ENCODE results near the gene BBC3. TPM values are rescaled to one million over a fixed set of nuclear protein-coding genes. Genes with fewer than 3 reads are reported as not detected.

The BBC3 gene
- total RNA-seq, 2 experiments from 2014 or later, result 39.8 to 42.1 TPM

GRCh38 chr19:47272448-47273312 lies 41.7 kb upstream of the BBC3 start:
- Histone ChIP-seq H3K36me3 (ENCODE audit: insufficient read depth, low read length) (peaks cover 28% of the 10 kb centered on the region), H3K27me3 (ENCODE audit: control insufficient read depth in 1 of 2, insufficient read depth in 2 of 2, low read length in 2 of 2) (no peaks in the 10 kb centered on the region), H3K27ac (ENCODE audit: low read depth in 1 of 2, low read length in 2 of 2) (peak overlapping the region; percentile 40 to 92), H3K4me3 (ENCODE audit: low read length) (peak overlapping the region; percentile 100), H3K9me3 (ENCODE audit: control insufficient read depth in 1 of 2, insufficient read depth in 1 of 2, low read length in 2 of 2) (no peaks in the 10 kb centered on the region), H3K4me1 (ENCODE audit: insufficient read depth, low read length) (peaks cover 24% of the 10 kb centered on the region)
- POLR2A ChIA-PET, result interaction anchor here (0.8 to 2.9 kb wide), 2 partner anchors 16 to 46 kb away, joined by 3 to 32 read pairs; partner anchors contain the start of gene CCDC9
- peaks cover 28% of the 10 kb centered on the region for H3K4me1 Mint-ChIP-seq (ENCODE audit: low read depth)
- CTCF ChIA-PET, result no interaction called here
- DNase-seq (peak in 3 of 14 experiments; percentile 40 to 73 (median 56)), ATAC-seq (ENCODE audit: poor library complexity) (no peak)
- no peak for TF ChIP-seq CTCF (IDR thresholded peaks at IDR 0.05)
- intact Hi-C loops (cut with DNase I, micrococcal nuclease), result loop anchor here in 1 of 2 experiments (1.0 to 10.0 kb wide), 4 partner anchors 15 to 668 kb away; partner anchors contain the start of genes BICRA and CALM3
- H3K4me3 Mint-ChIP-seq, result peak overlapping the region; percentile 93
- peaks cover 58% of the 10 kb centered on the region for H3K36me3 Mint-ChIP-seq (ENCODE audit: low read depth)
- no peaks in the 10 kb centered on the region for H3K9me3 Mint-ChIP-seq
- H3K27me3 Mint-ChIP-seq, result no peaks in the 10 kb centered on the region
- H3K27ac Mint-ChIP-seq, result peak overlapping the region; percentile 99

GRCh38 chr19:47271949-47272348 lies 41.0 kb upstream of the BBC3 start:
- Mint-ChIP-seq H3K4me1 (ENCODE audit: low read depth) (peaks cover 28% of the 10 kb centered on the region), H3K9me3 (no peaks in the 10 kb centered on the region), H3K27ac (peak overlapping the region; percentile 99), H3K27me3 (no peaks in the 10 kb centered on the region), H3K4me3 (peak overlapping the region; percentile 93), H3K36me3 (ENCODE audit: low read depth) (peaks cover 62% of the 10 kb centered on the region)
- POLR2A ChIA-PET, result interaction anchor here (0.8 kb wide), 1 partner anchor 15 kb away, joined by 3 read pairs; the partner anchor contains the start of gene CCDC9
- TF ChIP-seq CTCF (IDR thresholded peaks at IDR 0.05), result no peak
- DNase-seq (peak in 1 of 14 experiments; percentile 42), ATAC-seq (ENCODE audit: poor library complexity) (no peak)
- intact Hi-C loops (cut with DNase I, micrococcal nuclease), result loop anchor here in 1 of 2 experiments (5.0 to 10.0 kb wide), 3 partner anchors 333 to 667 kb away; partner anchors contain the start of genes BICRA and CALM3
- peaks cover 33% of the 10 kb centered on the region for H3K36me3 ChIP-seq (ENCODE audit: insufficient read depth, low read length)
- H3K4me3 ChIP-seq (ENCODE audit: low read length), result no peak overlapping the region
- no peaks in the 10 kb centered on the region for H3K27me3 ChIP-seq (ENCODE audit: control insufficient read depth in 1 of 2, insufficient read depth in 2 of 2, low read length in 2 of 2)
- H3K4me1 ChIP-seq (ENCODE audit: insufficient read depth, low read length), result peaks cover 24% of the 10 kb centered on the region
- CTCF ChIA-PET, result interaction anchor here (1.0 kb wide), 1 partner anchor 77 kb away, joined by 3 read pairs; the partner anchor contains the start of gene DHX34
- H3K27ac ChIP-seq (ENCODE audit: low read depth in 1 of 2, low read length in 2 of 2), result no peak overlapping the region
- H3K9me3 ChIP-seq (ENCODE audit: control insufficient read depth in 1 of 2, insufficient read depth in 1 of 2, low read length in 2 of 2), result no peaks in the 10 kb centered on the region

- TF ChIP-seq CTCF (IDR thresholded peaks at IDR 0.05), result no peak
- Mint-ChIP-seq H3K4me3 (peak overlapping the region; percentile 25), H3K4me1 (ENCODE audit: low read depth) (peaks cover 18% of the 10 kb centered on the region), H3K36me3 (ENCODE audit: low read depth) (peaks cover 68% of the 10 kb centered on the region), H3K27me3 (no peaks in the 10 kb centered on the region), H3K27ac (no peak overlapping the region), H3K9me3 (no peaks in the 10 kb centered on the region)
- ChIA-PET POLR2A (no interaction called here), CTCF (no interaction called here)
- no peaks in the 10 kb centered on the region for H3K9me3 ChIP-seq (ENCODE audit: control insufficient read depth in 1 of 2, insufficient read depth in 1 of 2, low read length in 2 of 2)
- no peaks in the 10 kb centered on the region for H3K27me3 ChIP-seq (ENCODE audit: control insufficient read depth in 1 of 2, insufficient read depth in 2 of 2, low read length in 2 of 2)
- intact Hi-C loops (cut with DNase I, micrococcal nuclease), result loop anchor here in 1 of 2 experiments (5.0 to 10.0 kb wide), 3 partner anchors 334 to 666 kb away; partner anchors contain the start of genes BICRA and CALM3
- H3K4me1 ChIP-seq (ENCODE audit: insufficient read depth, low read length), result peaks cover 17% of the 10 kb centered on the region
- no peak overlapping the region for H3K27ac ChIP-seq (ENCODE audit: low read depth in 1 of 2, low read length in 2 of 2)
- no peak overlapping the region for H3K4me3 ChIP-seq (ENCODE audit: low read length)
- DNase-seq (no peak), ATAC-seq (ENCODE audit: poor library complexity) (no peak)
- peaks cover 43% of the 10 kb centered on the region for H3K36me3 ChIP-seq (ENCODE audit: insufficient read depth, low read length)
These were observed 39.4 kb upstream of the BBC3 start for GRCh38 chr19:47270408-47270807.

Data from CD4-positive, alpha-beta T cell (primary cell).